ENCODE data around the gene LDLR.
"Not testable (repeated sequence)": the region's sequence is repeated elsewhere in the genome, so short reads cannot be mapped to it uniquely, and the experiment has no call there.

LDLR gene

GRCh38 chr19:11090264-11090996 is 1.2 kb downstream of the LDLR start:
- TF ChIP-seq SPI1 (IDR thresholded peaks at IDR 0.05; ENCODE audit: low read depth, low read length): 0 out of 2 replicates have a peak, but pooled peaks have one; percentile 16
- peak; percentile 49 for TF ChIP-seq TAF1 (IDR thresholded peaks at IDR 0.05; ENCODE audit: low read depth, low read length)
- TF ChIP-seq POLR2A (IDR thresholded peaks at IDR 0.05; ENCODE audit: low read depth, low read length): peak; percentile 79
- TF ChIP-seq POU2F2 (IDR thresholded peaks at IDR 0.05; ENCODE audit: low read depth, low read length): no peak
- peak; percentile 83 for TF ChIP-seq POLR2AphosphoS5 (IDR thresholded peaks at IDR 0.05; ENCODE audit: low read depth, low read length)
- no peak for TF ChIP-seq PAX5 (IDR thresholded peaks at IDR 0.05; ENCODE audit: insufficient read depth, low read length, severe bottlenecking)
- FAIRE-seq (peak; percentile 93), DNase-seq (ENCODE audit: insufficient read length, low spot score) (peak; percentile 88)

- TF ChIP-seq POLR2AphosphoS5 (IDR thresholded peaks at IDR 0.05; ENCODE audit: low read depth, low read length) (no peak), SPI1 (IDR thresholded peaks at IDR 0.05; ENCODE audit: low read depth, low read length) (no peak), POLR2A (IDR thresholded peaks at IDR 0.05; ENCODE audit: low read depth, low read length) (no peak), PAX5 (IDR thresholded peaks at IDR 0.05; ENCODE audit: insufficient read depth, low read length, severe bottlenecking) (no peak), POU2F2 (IDR thresholded peaks at IDR 0.05; ENCODE audit: low read depth, low read length) (no peak), TAF1 (IDR thresholded peaks at IDR 0.05; ENCODE audit: low read depth, low read length) (no peak)
- no peak for FAIRE-seq
- DNase-seq (ENCODE audit: insufficient read length, low spot score): no peak
Observed at GRCh38 chr19:11090997-11091702, 1.9 kb downstream of the LDLR start.

GRCh38 chr19:11091703-11092153 is 2.5 kb downstream of the LDLR start:
- FAIRE-seq (no peak), DNase-seq (ENCODE audit: insufficient read length, low spot score) (no peak)
- TF ChIP-seq POLR2A (IDR thresholded peaks at IDR 0.05; ENCODE audit: low read depth, low read length) (no peak), PAX5 (IDR thresholded peaks at IDR 0.05; ENCODE audit: insufficient read depth, low read length, severe bottlenecking) (no peak), POU2F2 (IDR thresholded peaks at IDR 0.05; ENCODE audit: low read depth, low read length) (no peak), SPI1 (IDR thresholded peaks at IDR 0.05; ENCODE audit: low read depth, low read length) (no peak), POLR2AphosphoS5 (IDR thresholded peaks at IDR 0.05; ENCODE audit: low read depth, low read length) (no peak), TAF1 (IDR thresholded peaks at IDR 0.05; ENCODE audit: low read depth, low read length) (no peak)

GRCh38 chr19:11092181-11092538 is 2.9 kb downstream of the LDLR start:
- DNase-seq (ENCODE audit: insufficient read length, low spot score) (no peak), FAIRE-seq (no peak)
- no peak for TF ChIP-seq POLR2AphosphoS5 (IDR thresholded peaks at IDR 0.05; ENCODE audit: low read depth, low read length)
- TF ChIP-seq POU2F2 (IDR thresholded peaks at IDR 0.05; ENCODE audit: low read depth, low read length): no peak
- no peak for TF ChIP-seq POLR2A (IDR thresholded peaks at IDR 0.05; ENCODE audit: low read depth, low read length)
- no peak for TF ChIP-seq PAX5 (IDR thresholded peaks at IDR 0.05; ENCODE audit: insufficient read depth, low read length, severe bottlenecking)
- TF ChIP-seq SPI1 (IDR thresholded peaks at IDR 0.05; ENCODE audit: low read depth, low read length): no peak
- TF ChIP-seq TAF1 (IDR thresholded peaks at IDR 0.05; ENCODE audit: low read depth, low read length): no peak

GRCh38 chr19:11093689-11094238 is 4.5 kb downstream of the LDLR start:
- DNase-seq (ENCODE audit: insufficient read length, low spot score): no peak
- FAIRE-seq: no peak
- TF ChIP-seq PAX5 (IDR thresholded peaks at IDR 0.05; ENCODE audit: insufficient read depth, low read length, severe bottlenecking): no peak
- no peak for TF ChIP-seq POLR2AphosphoS5 (IDR thresholded peaks at IDR 0.05; ENCODE audit: low read depth, low read length)
- TF ChIP-seq POLR2A (IDR thresholded peaks at IDR 0.05; ENCODE audit: low read depth, low read length): no peak
- TF ChIP-seq SPI1 (IDR thresholded peaks at IDR 0.05; ENCODE audit: low read depth, low read length): no peak
- TF ChIP-seq TAF1 (IDR thresholded peaks at IDR 0.05; ENCODE audit: low read depth, low read length): no peak
- TF ChIP-seq POU2F2 (IDR thresholded peaks at IDR 0.05; ENCODE audit: low read depth, low read length): no peak

- FAIRE-seq (no peak), DNase-seq (ENCODE audit: insufficient read length, low spot score) (no peak)
- TF ChIP-seq POLR2AphosphoS5 (IDR thresholded peaks at IDR 0.05; ENCODE audit: low read depth, low read length) (no peak), POLR2A (IDR thresholded peaks at IDR 0.05; ENCODE audit: low read depth, low read length) (no peak), PAX5 (IDR thresholded peaks at IDR 0.05; ENCODE audit: insufficient read depth, low read length, severe bottlenecking) (no peak), TAF1 (IDR thresholded peaks at IDR 0.05; ENCODE audit: low read depth, low read length) (no peak), POU2F2 (IDR thresholded peaks at IDR 0.05; ENCODE audit: low read depth, low read length) (no peak)
Observed at GRCh38 chr19:11094520-11094894, 5.2 kb downstream of the LDLR start.

- TF ChIP-seq SPI1 (IDR thresholded peaks at IDR 0.05; ENCODE audit: low read depth, low read length) (0 out of 2 replicates have a peak, but pooled peaks have one; percentile 4), POLR2AphosphoS5 (IDR thresholded peaks at IDR 0.05; ENCODE audit: low read depth, low read length) (no peak)
- FAIRE-seq (peak; percentile 84), DNase-seq (ENCODE audit: insufficient read length, low spot score) (no peak)
Observed at GRCh38 chr19:11096210-11096841, 7.1 kb downstream of the LDLR start.

GRCh38 chr19:11097367-11097766 is 8.1 kb downstream of the LDLR start:
- FAIRE-seq: not testable (repeated sequence)

GRCh38 chr19:11098327-11098726 is 9.1 kb downstream of the LDLR start:
- DNase-seq (ENCODE audit: insufficient read length, low spot score) (no peak), FAIRE-seq (no peak)
- TF ChIP-seq PAX5 (IDR thresholded peaks at IDR 0.05; ENCODE audit: insufficient read depth, low read length, severe bottlenecking) (no peak), TAF1 (IDR thresholded peaks at IDR 0.05; ENCODE audit: low read depth, low read length) (no peak), SPI1 (IDR thresholded peaks at IDR 0.05; ENCODE audit: low read depth, low read length) (no peak), POU2F2 (IDR thresholded peaks at IDR 0.05; ENCODE audit: low read depth, low read length) (no peak), POLR2A (IDR thresholded peaks at IDR 0.05; ENCODE audit: low read depth, low read length) (no peak), POLR2AphosphoS5 (IDR thresholded peaks at IDR 0.05; ENCODE audit: low read depth, low read length) (no peak)

More at GRCh38 chr19:11097367-11097766, 8.1 kb downstream of the LDLR start:
- not testable (repeated sequence) for DNase-seq (ENCODE audit: insufficient read length, low spot score)

All from GM12891 (cell line).